GM21381 (cell line): ENCODE data around the gene DPM2.
A peak's percentile ranks its signal among the peaks of the same experiment; 100 is the strongest.

Experiments
- ATAC-seq: cut with Tn5 transposase; IDR thresholded peaks from one replicate; pipeline ENCODE4 v1.9.1; 2021; ENCODE audit warnings: mild to moderate bottlenecking, moderate library complexity; ENCODE audit not compliant: unreplicated experiment

Gene DPM2

DNA sequence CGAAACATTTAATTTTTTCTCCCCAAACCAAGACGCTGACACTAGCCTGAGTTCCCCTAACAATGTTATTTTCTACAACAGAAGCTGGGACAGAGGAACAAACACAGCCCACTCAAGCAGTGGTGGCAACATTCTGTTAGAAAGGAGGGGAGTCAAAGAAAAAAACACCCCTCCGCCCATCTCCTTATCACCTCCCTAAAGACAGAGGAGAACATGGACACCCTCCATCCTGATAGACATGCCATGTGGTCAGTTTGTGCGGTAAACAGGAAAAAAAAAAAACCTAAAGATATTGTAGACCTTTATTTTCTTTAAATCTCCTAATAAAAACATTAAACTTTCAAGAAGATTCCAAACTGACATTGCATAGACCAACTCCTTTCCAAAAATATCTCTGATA lies 2.9 kb upstream of the DPM2 start:
- no peak for ATAC-seq

GRCh38 chr9:127938298-127938690 lies 640 bp upstream of the DPM2 start:
- no peak for ATAC-seq

DNA sequence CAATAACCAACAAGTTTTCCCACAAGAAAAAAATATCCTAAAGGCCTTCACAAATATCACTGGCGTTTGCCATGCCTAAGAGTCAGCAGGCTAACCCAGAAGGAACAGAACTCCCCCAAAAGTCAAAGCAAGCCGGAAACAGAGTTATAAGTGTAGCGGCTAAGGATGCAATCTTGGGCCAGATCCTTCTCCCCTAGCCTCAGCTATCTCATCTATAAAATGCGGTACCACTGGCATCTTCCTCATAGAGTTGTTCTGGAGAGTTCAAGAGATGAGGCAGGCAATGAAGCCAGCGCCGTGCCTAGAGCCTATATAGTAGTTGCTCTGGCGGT lies 632 bp downstream of the DPM2 start:
- no peak for ATAC-seq

DNA sequence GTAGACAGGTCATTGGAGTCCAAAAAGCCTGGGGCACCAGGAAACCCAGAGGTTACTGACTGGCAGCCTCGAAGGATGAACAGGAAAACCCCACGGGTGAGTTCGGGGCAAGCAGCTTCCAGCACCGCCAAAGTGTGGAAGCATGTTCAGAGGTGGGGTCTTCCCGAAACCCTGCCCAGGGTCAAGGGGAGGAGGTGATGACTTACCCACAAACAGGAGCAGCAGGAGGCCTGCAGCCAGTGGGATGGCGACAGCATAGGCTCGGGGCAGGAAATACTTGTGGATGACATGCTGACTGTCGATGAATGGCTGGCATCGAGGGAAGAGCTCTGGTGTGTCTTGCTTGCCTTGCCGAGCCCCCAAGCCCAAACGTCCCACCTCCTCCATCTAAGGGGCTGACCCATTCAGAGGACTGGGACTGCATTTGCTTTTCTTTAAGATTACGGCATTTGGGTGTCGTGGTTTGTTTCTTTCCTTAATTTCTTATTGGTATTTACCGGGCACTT lies 1.3 kb downstream of the DPM2 start:
- no peak for ATAC-seq

DNA sequence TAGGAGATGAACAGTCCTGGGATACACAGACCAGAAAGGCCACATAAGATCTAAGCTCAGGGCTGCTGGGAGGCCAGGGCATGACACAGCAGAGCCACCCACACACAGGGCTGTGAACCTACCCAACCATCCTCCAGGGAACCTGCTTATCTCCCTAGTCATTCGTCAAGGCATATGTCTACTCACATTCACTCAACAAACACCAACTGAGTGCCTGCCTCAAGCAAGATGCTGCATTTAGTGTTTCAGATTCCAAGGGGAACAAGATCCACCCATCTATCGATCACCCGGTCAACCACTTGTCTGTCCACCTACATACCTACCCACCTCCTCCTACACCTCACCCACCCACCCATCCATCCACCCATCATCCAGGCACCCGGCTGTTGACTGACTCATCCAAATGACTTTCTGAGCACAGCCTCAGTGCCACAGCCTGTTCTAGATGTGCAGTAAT lies 1.9 kb downstream of the DPM2 start:
- no peak for ATAC-seq

GRCh38 chr9:127934986-127935385 lies 2.7 kb downstream of the DPM2 start:
- no peak for ATAC-seq

DNA sequence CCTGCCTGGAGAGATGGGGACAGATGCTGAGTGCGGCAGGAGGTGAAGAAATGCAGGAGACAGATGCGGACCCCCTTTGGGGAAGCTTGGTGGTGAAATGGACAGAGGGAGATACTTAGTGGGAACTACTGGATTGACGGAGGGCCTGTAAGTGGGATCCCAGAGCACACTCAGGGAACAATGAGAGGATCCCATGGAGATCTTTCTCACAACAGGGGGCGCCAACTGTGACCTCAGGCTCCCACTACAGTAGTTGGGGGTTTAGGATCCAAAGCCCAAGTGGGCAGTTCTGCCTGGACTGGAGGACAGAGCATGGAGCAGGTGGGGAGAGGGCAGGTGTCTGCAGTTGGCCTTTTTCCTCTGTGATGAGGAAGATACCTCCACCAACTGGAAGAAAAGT lies 3.4 kb downstream of the DPM2 start:
- ATAC-seq, result no peak

- ATAC-seq, result peak; percentile 13
Observed at GRCh38 chr9:127931092-127931881, 6.4 kb downstream of the DPM2 start.

DNA sequence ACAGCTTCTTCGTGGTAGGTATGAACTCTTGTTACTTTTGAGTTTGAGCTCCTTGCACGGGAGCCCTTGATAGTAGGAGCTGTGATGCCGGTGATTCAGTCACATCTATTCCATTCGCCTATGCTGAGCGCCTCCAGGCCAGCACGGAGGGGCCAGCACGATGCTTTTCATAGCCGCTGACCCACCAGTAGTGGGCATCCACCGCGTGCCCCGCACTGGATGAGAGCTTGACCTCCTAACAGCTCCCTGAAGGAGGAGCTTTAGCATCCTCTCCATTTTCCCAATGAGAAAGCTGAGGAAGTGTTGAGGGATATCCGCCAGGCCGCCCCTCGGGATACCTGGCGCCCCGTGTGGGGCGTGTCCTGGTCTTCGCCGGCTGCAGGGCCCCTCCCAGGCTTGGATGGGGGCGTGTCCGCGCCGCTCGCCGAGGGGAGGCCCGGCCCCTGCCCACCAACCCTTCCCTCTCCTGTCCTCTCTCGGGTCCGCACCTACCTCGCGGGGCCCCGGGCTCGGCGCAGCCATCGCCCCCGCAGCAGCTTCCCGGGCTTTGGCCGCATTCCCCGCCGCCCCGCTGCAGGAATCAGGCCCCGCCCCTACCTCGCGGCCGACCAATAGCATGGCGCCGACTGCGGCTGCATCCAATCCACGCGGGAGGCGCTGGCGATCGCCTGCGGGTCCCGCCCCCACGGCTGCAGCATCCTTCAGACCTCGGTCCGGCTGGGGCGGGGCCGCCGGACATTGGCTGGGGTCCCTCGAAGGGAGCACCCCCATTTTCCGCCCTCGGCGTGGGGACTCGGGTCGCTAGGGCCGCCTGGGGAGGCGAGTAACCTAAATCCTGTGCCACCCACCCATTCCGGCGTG lies 7.2 kb downstream of the DPM2 start, which contains the start of gene PIP5KL1:
Gene PIP5KL1, minus strand, starts transcription at position 547 of the 861 bp plus-strand sequence. Its CDS starts 25 bp downstream, at position 522.
- ATAC-seq, result peak; percentile 79

DNA sequence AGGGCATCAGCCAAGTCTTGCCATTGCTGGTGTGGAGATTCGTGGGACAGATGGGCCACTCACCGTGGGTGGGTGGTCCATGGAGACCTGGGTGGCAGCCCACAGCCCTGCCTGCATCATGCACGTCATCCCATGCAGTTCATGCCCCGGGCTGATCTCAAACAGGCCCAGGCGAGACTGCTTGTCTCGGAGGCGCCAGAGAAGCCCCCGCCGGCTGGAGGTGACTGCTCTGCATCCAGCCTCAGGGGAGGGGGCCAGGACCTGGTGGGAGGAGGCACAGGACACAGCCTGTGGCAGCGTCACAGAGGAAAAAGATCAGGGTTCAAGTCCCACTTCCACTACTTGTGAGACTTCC lies 8.1 kb downstream of the DPM2 start:
- ATAC-seq, result no peak

GRCh38 chr9:127928676-127929624 lies 8.7 kb downstream of the DPM2 start:
- no peak for ATAC-seq

DNA sequence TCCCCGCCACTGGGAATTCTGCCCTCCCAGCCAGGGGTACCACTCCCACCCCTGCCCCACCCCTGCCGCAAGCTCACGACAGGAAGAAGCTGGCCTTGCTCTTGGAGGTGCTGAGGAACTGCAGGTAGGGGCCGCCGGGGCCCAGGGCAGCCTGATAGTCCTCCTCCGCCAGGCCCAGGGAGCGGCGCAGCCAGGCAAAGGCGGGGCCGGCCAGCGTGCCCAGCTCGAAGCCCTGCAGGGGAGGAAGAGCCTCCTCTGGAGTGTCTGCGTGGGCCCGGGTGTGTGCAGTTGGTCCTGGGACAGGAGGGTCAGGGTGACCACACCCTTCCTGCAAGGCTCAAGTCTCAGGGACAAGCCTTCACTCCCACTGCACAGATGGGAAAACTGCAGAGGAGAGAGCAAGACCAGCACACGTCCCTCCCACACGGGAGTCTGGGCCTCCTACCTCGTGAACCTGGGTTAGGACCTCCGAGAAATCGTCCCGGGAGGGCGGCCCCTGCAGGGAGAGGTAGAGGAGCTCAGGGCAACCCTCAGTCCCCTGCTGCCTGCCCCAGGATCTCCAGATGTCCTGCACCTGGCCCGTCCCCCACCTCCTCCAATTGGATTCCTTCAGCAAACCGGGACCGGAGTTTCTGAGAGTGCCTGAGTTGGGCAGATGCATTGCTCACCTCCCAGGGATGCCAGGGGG lies 9.5 kb downstream of the DPM2 start:
- ATAC-seq, result no peak

DNA sequence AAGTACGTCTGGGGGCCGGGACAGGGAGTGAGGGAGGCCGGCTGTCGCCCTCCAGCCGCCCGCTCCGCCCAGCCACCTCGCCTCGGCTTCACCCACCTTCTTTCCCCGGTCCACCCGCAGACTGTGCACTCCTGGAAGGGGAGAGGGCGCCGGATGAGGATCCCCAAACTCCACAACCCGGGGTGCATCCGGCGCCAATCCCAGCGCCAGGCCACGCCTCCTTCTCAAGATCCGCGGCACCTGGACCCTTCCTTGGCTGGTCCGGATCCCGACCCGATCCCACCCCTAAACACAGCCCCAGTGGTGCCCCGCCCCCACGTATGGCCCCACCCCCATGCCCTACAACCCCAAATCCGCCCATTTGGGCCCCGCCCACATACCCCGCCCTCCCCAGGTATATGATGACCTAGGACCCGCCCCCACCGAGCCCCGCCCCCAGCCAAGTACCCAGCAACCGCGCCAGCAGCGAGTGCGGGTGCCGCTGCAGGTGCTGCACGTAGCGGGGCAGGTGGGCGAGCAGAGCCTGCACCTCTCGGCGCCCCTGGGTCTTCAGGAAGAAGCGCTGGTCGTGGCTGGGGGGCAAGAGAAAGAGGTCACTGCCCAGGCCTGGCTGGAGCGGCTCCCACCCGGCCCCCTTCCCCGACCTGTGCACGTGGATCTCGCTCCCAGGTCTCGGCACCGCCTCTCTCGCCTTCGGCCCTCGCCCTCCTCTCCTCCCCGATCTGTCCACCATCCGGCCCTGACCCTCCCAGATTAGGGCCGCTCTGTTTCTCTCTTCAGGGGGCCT lies 10.3 kb downstream of the DPM2 start:
- no peak for ATAC-seq

GRCh38 chr9:127926906-127927200 lies 10.8 kb downstream of the DPM2 start:
- ATAC-seq, result no peak

DNA sequence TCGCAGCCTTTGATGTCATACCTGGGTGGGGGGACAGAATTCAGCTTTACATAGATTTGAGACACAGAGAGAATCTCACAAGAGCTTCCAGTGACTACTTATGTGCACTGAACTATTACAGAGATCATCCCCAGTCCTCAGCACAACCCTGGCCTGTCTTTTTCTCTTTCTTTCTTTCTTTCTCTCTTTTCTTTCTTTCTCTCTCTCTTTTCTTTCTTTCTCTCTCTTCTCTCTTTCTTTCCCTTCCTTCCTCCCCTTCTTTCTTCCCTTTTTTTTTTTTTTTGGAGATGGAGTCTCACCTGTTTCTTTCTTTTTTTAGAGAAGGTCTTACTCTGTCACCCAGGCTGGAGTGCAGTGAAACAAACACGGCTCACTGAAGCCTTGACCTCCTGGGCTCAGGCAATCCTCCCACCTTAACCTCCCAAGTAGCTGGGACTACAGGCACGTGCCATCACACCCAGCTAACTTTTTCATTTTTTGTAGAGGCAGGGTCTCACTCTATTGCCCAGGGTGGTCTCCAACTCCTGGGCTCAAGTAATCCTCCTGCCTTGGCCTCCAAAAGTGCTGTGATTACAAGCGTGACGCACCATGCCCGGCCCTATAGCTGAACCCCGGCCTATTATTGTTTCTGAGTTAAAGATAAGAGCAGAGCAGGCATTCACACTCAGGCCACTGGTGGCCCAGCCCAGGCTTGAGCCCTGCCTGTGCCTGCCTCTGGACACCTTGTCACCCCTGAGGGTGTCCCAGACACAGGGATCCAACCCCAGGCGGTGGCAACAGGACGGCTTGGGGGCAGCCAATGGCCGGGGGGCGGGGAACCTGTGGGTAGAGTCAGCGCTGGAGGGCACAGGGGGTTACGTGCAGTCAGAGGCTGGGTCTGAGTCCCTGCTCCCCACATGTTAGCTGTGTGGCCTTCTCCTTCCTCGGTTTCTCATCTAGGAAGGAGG lies 11.4 kb downstream of the DPM2 start:
- no peak for ATAC-seq

GRCh38 chr9:127924736-127925444 lies 12.8 kb downstream of the DPM2 start:
- no peak for ATAC-seq

GRCh38 chr9:127923771-127924170 lies 13.9 kb downstream of the DPM2 start:
- ATAC-seq, result no peak

GRCh38 chr9:127923046-127923445 lies 14.6 kb downstream of the DPM2 start:
- ATAC-seq, result no peak
